H9 (cell line): ENCODE measurements around the gene BRMS1. TPM values are rescaled to one million over a fixed set of nuclear protein-coding genes. Genes with fewer than 3 reads are reported as not detected.

Source experiments
- DNase-seq: peaks from one replicate; pipeline ENCODE4 v3.0.0-alpha.2; 2017
- H2AFZ ChIP-seq: one replicate; pipeline ENCODE4 v1.6.1; 2013; ENCODE audit warnings: mild to moderate bottlenecking, low read length, control low read depth, moderate library complexity
- H2AK5ac ChIP-seq: 2 replicates; pipeline ENCODE4 v1.6.1; 2013; ENCODE audit warnings: low read length, control low read depth, mixed read lengths; ENCODE audit not compliant: insufficient read length
- H2BK120ac ChIP-seq: one replicate; pipeline ENCODE4 v1.6.1; 2013; ENCODE audit warnings: low read depth, mild to moderate bottlenecking, low read length, control low read depth, inconsistent platforms; ENCODE audit not compliant: poor library complexity, severe bottlenecking
- H2BK12ac ChIP-seq: 2 replicates; pipeline ENCODE4 v1.6.1; 2013; ENCODE audit warnings: low read length, control low read depth, mixed read lengths, low read depth; ENCODE audit not compliant: insufficient read length
- H2BK15ac ChIP-seq: 2 replicates; pipeline ENCODE4 v1.6.1; 2013; ENCODE audit warnings: low read depth, low read length, control low read depth
- H2BK20ac ChIP-seq: one replicate; pipeline ENCODE4 v1.6.1; 2013; ENCODE audit warnings: low read depth, mild to moderate bottlenecking, low read length, control low read depth, inconsistent platforms; ENCODE audit not compliant: poor library complexity, severe bottlenecking
- H2BK5ac ChIP-seq: 2 replicates; pipeline ENCODE4 v1.6.1; 2013; ENCODE audit warnings: low read length, control low read depth, mixed read lengths; ENCODE audit not compliant: insufficient read length
- H3K14ac ChIP-seq: 2 replicates; pipeline ENCODE4 v1.6.1; 2013; ENCODE audit warnings: low read length, control low read depth; ENCODE audit not compliant: insufficient read depth
- H3K18ac ChIP-seq: 2 replicates; pipeline ENCODE4 v1.6.1; 2013; ENCODE audit warnings: low read depth, mild to moderate bottlenecking, mixed read lengths, low read length, control low read depth; ENCODE audit not compliant: insufficient read length
- H3K23ac ChIP-seq: 2 replicates; pipeline ENCODE4 v1.6.1; 2013; ENCODE audit warnings: low read length, control low read depth, mixed read lengths, low read depth; ENCODE audit not compliant: insufficient read length
- H3K23me2 ChIP-seq: 2 replicates; pipeline ENCODE4 v1.6.1; 2013; ENCODE audit warnings: low read depth, mild to moderate bottlenecking, mixed read lengths, low read length, control low read depth; ENCODE audit not compliant: insufficient read length, poor library complexity, severe bottlenecking
- H3K27ac ChIP-seq: 2 replicates; pipeline ENCODE4 v1.5.1; 2013; ENCODE audit warnings: low read length, control low read depth, mixed read lengths, low read depth; ENCODE audit not compliant: insufficient read length
- H3K27me3 ChIP-seq: 2 replicates; pipeline ENCODE4 v1.6.1; 2013; ENCODE audit warnings: low read length, control low read depth, inconsistent platforms; ENCODE audit not compliant: insufficient read depth
- H3K4ac ChIP-seq: 2 replicates; pipeline ENCODE4 v1.6.1; 2013; ENCODE audit warnings: low read depth, mild to moderate bottlenecking, control low read depth, inconsistent platforms, low read length, moderate library complexity
- H3K4me1 ChIP-seq: 2 replicates; pipeline ENCODE4 v1.6.1; 2013; ENCODE audit warnings: low read length, control low read depth, inconsistent platforms; ENCODE audit not compliant: insufficient read depth
- H3K4me2 ChIP-seq: 2 replicates; pipeline ENCODE4 v1.6.1; 2013; ENCODE audit warnings: low read length, control low read depth, mixed read lengths; ENCODE audit not compliant: insufficient read length, insufficient read depth
- H3K56ac ChIP-seq: 2 replicates; pipeline ENCODE4 v1.6.1; 2013; ENCODE audit warnings: low read depth, mild to moderate bottlenecking, mixed read lengths, low read length, control low read depth; ENCODE audit not compliant: insufficient read length
- H3K79me1 ChIP-seq: 2 replicates; pipeline ENCODE4 v1.6.1; 2013; ENCODE audit warnings: low read depth, mild to moderate bottlenecking, moderate library complexity, low read length, control low read depth, inconsistent platforms; ENCODE audit not compliant: insufficient read depth, poor library complexity, severe bottlenecking
- H3K79me2 ChIP-seq: 2 replicates; pipeline ENCODE4 v1.6.1; 2013; ENCODE audit warnings: low read length, control low read depth, inconsistent platforms; ENCODE audit not compliant: insufficient read depth
- H3K9ac ChIP-seq: 2 replicates; pipeline ENCODE4 v1.6.1; 2013; ENCODE audit warnings: low read length, control low read depth, mixed read lengths; ENCODE audit not compliant: insufficient read length; ENCODE audit errors: extremely low read depth
- H3K9me3 ChIP-seq: one replicate; pipeline ENCODE4 v1.6.1; 2013; ENCODE audit warnings: low read depth, low read length, inconsistent platforms; ENCODE audit not compliant: control insufficient read depth
- H3T11ph ChIP-seq: one replicate; pipeline ENCODE4 v1.6.1; 2013; ENCODE audit warnings: mild to moderate bottlenecking, low read length, control low read depth, inconsistent platforms
- H4K20me1 ChIP-seq: one replicate; pipeline ENCODE4 v1.6.1; 2013; ENCODE audit not compliant: control insufficient read depth, insufficient read length, insufficient read depth
- H4K5ac ChIP-seq: 2 replicates; pipeline ENCODE4 v1.6.1; 2013; ENCODE audit warnings: low read depth, mild to moderate bottlenecking, mixed read lengths, low read length, control low read depth; ENCODE audit not compliant: insufficient read length
- H4K8ac ChIP-seq: replicated peaks from 2 replicates; pipeline ENCODE4 v1.6.1; 2013; ENCODE audit warnings: low read length, control low read depth, mixed read lengths, low read depth; ENCODE audit not compliant: insufficient read length
- H4K91ac ChIP-seq: 2 replicates; pipeline ENCODE4 v1.6.1; 2013; ENCODE audit warnings: low read depth, mild to moderate bottlenecking, moderate library complexity, mixed read lengths, low read length, control low read depth; ENCODE audit not compliant: insufficient read length
- H3K27ac Mint-ChIP-seq, 3 experiments: 2 replicates in 2 of 3; 3 replicates in 1 of 3; pipeline ENCODE4 v1.8.0; 2020 to 2021; ENCODE audit warnings: mixed read lengths in 3 of 3, mild to moderate bottlenecking in 1 of 3, moderate library complexity in 1 of 3
- H3K27me3 Mint-ChIP-seq: 2 replicates; pipeline ENCODE4 v1.8.0; 2021; ENCODE audit warnings: low read depth, mild to moderate bottlenecking, moderate library complexity, mixed read lengths
- H3K36me3 Mint-ChIP-seq, 3 experiments: 2 replicates in 2 of 3; 3 replicates in 1 of 3; pipeline ENCODE4 v1.8.0; 2020 to 2021; ENCODE audit warnings: low read depth in 3 of 3, mixed read lengths in 3 of 3; ENCODE audit not compliant: insufficient read depth in 1 of 3
- H3K4me1 Mint-ChIP-seq, 2 experiments: 2 replicates each; pipeline ENCODE4 v1.8.0; 2020; ENCODE audit warnings: mixed read lengths in 2 of 2
- H3K4me3 Mint-ChIP-seq, 2 experiments: 2 replicates in 1 of 2; 3 replicates in 1 of 2; pipeline ENCODE4 v1.8.0; 2020 to 2021; ENCODE audit warnings: mild to moderate bottlenecking in 2 of 2, mixed read lengths in 2 of 2, moderate library complexity in 1 of 2
- H3K9me3 Mint-ChIP-seq, 2 experiments: 2 replicates in 1 of 2; 3 replicates in 1 of 2; pipeline ENCODE4 v1.8.0; 2020; ENCODE audit warnings: mild to moderate bottlenecking in 2 of 2, mixed read lengths in 2 of 2, moderate library complexity in 1 of 2
- CTCF ChIP-seq: fragments of 200-600 bp; sonication (generic); conservative IDR thresholded peaks from 3 replicates; pipeline ENCODE4 v1.8.0; 2021; ENCODE audit warnings: antibody characterized with exemption, mild to moderate bottlenecking
- WGBS: extraction: QIAGEN DNeasy Blood & Tissue Kit; methylation state at CpG from one replicate; pipeline ENCODE4 v1.1.7; 2013; ENCODE audit warnings: missing lambda C conversion rate, low lambda C conversion rate, mixed read lengths; ENCODE audit not compliant: insufficient read length; ENCODE audit errors: extremely low coverage; 5-methylcytosine and 5-hydroxymethylcytosine counted together
- total RNA-seq: library from RNA; stranded (reverse); gene quantifications from 2 replicates; pipeline ENCODE4 v1.2.1, GENCODE V29; 2021

Gene BRMS1
- total RNA-seq, 1 experiment from 2014 or later, result 50.1 TPM

- H3K79me1 ChIP-seq, result no peaks in the 10 kb centered on the region
- H3K18ac ChIP-seq, result no peak overlapping the region
- no peak for DNase-seq
- H3K4me1 Mint-ChIP-seq, result peaks cover 18 to 25% of the 10 kb centered on the region in 2 experiments
- peak overlapping the region; percentile 13 to 86 (median 77); a peak in 3 of 7 replicates for H3K27ac Mint-ChIP-seq
- H2BK15ac ChIP-seq, result no peak overlapping the region
- no peak for TF ChIP-seq CTCF
- peak overlapping the region; percentile 83; the same call in 1 of the 2 replicates for H3K14ac ChIP-seq
- no peak overlapping the region for H3K4ac ChIP-seq
- H3K4me1 ChIP-seq, result peaks cover 6% of the 10 kb centered on the region
- no peak overlapping the region for H2AFZ ChIP-seq
- no peak overlapping the region for H4K91ac ChIP-seq
- H3K4me3 Mint-ChIP-seq, result peak overlapping the region; percentile 86 to 91
- H2BK12ac ChIP-seq, result no peak overlapping the region
- H3K56ac ChIP-seq, result no peak overlapping the region
- no peak overlapping the region for H4K8ac ChIP-seq
- peaks cover 30% of the 10 kb centered on the region for H3K27me3 Mint-ChIP-seq
- H3K9ac ChIP-seq, result peak overlapping the region; percentile 72
- peaks cover 8% of the 10 kb centered on the region; the same call in 1 of the 2 replicates for H3K27me3 ChIP-seq
- H4K5ac ChIP-seq, result no peak overlapping the region
- H4K20me1 ChIP-seq, result no peaks in the 10 kb centered on the region
- peaks cover 2 to 9% (median 6%) of the 10 kb centered on the region in 3 experiments; a peak in 6 of 7 replicates for H3K36me3 Mint-ChIP-seq
- no peak overlapping the region for H2BK20ac ChIP-seq
- no peak overlapping the region for H2BK120ac ChIP-seq
- H3K27ac ChIP-seq, result no peak overlapping the region
- no CpG with 5 or more reads among the region's 20 CpGs for WGBS
- peaks cover 1% of the 10 kb centered on the region; the same call in 1 of the 2 replicates for H3K79me2 ChIP-seq
- H3K9me3 Mint-ChIP-seq, result no peaks in the 10 kb centered on the region; a peak in 1 of 5 replicates
- no peak overlapping the region for H2BK5ac ChIP-seq
- peaks cover 13% of the 10 kb centered on the region for H3K23me2 ChIP-seq
- no peak overlapping the region for H3T11ph ChIP-seq
- H3K9me3 ChIP-seq, result no peaks in the 10 kb centered on the region
- H3K23ac ChIP-seq, result no peak overlapping the region
- H3K4me2 ChIP-seq, result peak overlapping the region; percentile 93
- H2AK5ac ChIP-seq, result no peak overlapping the region
Measured at GRCh38 chr11:66287889-66288670, 56.8 kb downstream of the BRMS1 start.

Other genes with a start within 250 kb of the BRMS1 start
- gene KLC2, start 87.4 kb downstream of the BRMS1 start, total RNA-seq, result 56.7 and 59.7 TPM in 2 replicates
- 118 and 122 TPM in 2 replicates for gene RAB1B, start 76.5 kb downstream of the BRMS1 start, total RNA-seq
- gene CNIH2, start 66.9 kb downstream of the BRMS1 start, total RNA-seq, result 11.8 and 12.0 TPM in 2 replicates
- 64.3 and 71.6 TPM in 2 replicates for gene YIF1A, start 56.0 kb downstream of the BRMS1 start, total RNA-seq
- 1.2 and 1.4 TPM in 2 replicates for gene TMEM151A, start 53.2 kb downstream of the BRMS1 start, total RNA-seq
- 1.3 and 1.5 TPM in 2 replicates for gene CD248, start 28.1 kb downstream of the BRMS1 start, total RNA-seq
- gene RIN1, start 8.7 kb downstream of the BRMS1 start, total RNA-seq, result 5.4 and 5.5 TPM in 2 replicates
- gene B4GAT1, start 2.5 kb upstream of the BRMS1 start, total RNA-seq, result 24.3 and 26.3 TPM in 2 replicates
- 29.7 and 29.8 TPM in 2 replicates for gene SLC29A2, start 26.7 kb upstream of the BRMS1 start, total RNA-seq
- gene NPAS4, start 75.9 kb upstream of the BRMS1 start, total RNA-seq, result 1.6 and 1.8 TPM in 2 replicates
- gene MRPL11, start 93.7 kb upstream of the BRMS1 start, total RNA-seq, result 105 and 106 TPM in 2 replicates
- gene PELI3, start 121.8 kb upstream of the BRMS1 start, total RNA-seq, result 9.3 and 10.3 TPM in 2 replicates
- 83.1 and 85.3 TPM in 2 replicates for gene DPP3, start 135.3 kb upstream of the BRMS1 start, total RNA-seq
- 27.2 and 29.5 TPM in 2 replicates for gene BBS1, start 165.5 kb upstream of the BRMS1 start, total RNA-seq
- gene ZDHHC24, start 200.9 kb upstream of the BRMS1 start, total RNA-seq, result 8.1 and 8.9 TPM in 2 replicates
- gene ACTN3, start 201.8 kb upstream of the BRMS1 start, total RNA-seq, result 45.7 TPM in 2 replicates
- 0.48 and 0.98 TPM in 2 replicates for gene CTSF, start 223.5 kb upstream of the BRMS1 start, total RNA-seq
- 0.88 and 1.1 TPM in 2 replicates for gene CCDC87, start 248.0 kb upstream of the BRMS1 start, total RNA-seq
- 57.5 and 61.1 TPM in 2 replicates for gene CCS, start 248.1 kb upstream of the BRMS1 start, total RNA-seq